GM10248 (cell line): ENCODE results near the gene ARHGAP33.
"Not testable (repeated sequence)": the region's sequence is repeated elsewhere in the genome, so short reads cannot be mapped to it uniquely, and the experiment has no call there.

ENCODE experiments used
- CTCF ChIA-PET: fragments of 300-600 bp; sonication (Branson Sonifier 250); formaldehyde crosslinking; extraction: SDS; loops from one replicate; lab custom pipeline; 2021; ENCODE audit warnings: antibody characterized with exemption; lab: Yijun Ruan, JAX
- POLR2A ChIA-PET: fragments of 350-650 bp; sonication (Branson Sonifier 250); formaldehyde crosslinking; extraction: SDS; loops from one replicate; lab custom pipeline; 2020; ENCODE audit warnings: antibody characterized with exemption; lab: Yijun Ruan, JAX
- DNase-seq: peaks from one replicate; pipeline ENCODE4 v3.0.0; 2012; ENCODE audit errors: extremely low spot score
- TF ChIP-seq, protein P1 (sequence below): IDR thresholded peaks from 2 replicates; pipeline ENCODE4 v1.5.1; 2012; ENCODE audit warnings: mild to moderate bottlenecking, low read depth; ENCODE audit errors: extremely low read depth, missing control alignments, control extremely low read depth

Gene ARHGAP33

GRCh38 chr19:35822579-35822978 is 47.2 kb downstream of the ARHGAP33 start:
- POLR2A ChIA-PET, result no interaction called here
- no peak for DNase-seq
- CTCF ChIA-PET, result no interaction called here
- TF ChIP-seq, protein P1, sequence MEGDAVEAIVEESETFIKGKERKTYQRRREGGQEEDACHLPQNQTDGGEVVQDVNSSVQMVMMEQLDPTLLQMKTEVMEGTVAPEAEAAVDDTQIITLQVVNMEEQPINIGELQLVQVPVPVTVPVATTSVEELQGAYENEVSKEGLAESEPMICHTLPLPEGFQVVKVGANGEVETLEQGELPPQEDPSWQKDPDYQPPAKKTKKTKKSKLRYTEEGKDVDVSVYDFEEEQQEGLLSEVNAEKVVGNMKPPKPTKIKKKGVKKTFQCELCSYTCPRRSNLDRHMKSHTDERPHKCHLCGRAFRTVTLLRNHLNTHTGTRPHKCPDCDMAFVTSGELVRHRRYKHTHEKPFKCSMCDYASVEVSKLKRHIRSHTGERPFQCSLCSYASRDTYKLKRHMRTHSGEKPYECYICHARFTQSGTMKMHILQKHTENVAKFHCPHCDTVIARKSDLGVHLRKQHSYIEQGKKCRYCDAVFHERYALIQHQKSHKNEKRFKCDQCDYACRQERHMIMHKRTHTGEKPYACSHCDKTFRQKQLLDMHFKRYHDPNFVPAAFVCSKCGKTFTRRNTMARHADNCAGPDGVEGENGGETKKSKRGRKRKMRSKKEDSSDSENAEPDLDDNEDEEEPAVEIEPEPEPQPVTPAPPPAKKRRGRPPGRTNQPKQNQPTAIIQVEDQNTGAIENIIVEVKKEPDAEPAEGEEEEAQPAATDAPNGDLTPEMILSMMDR, result no peak

- ChIA-PET POLR2A (no interaction called here), CTCF (no interaction called here)
- TF ChIP-seq, protein P1, result no peak
- no peak for DNase-seq
These were observed 48.8 kb downstream of the ARHGAP33 start for GRCh38 chr19:35824150-35824549.

GRCh38 chr19:35828692-35829301 is 53.4 kb downstream of the ARHGAP33 start:
- TF ChIP-seq, protein P1, result no peak
- POLR2A ChIA-PET, result no interaction called here
- peak; percentile 67 for DNase-seq
- CTCF ChIA-PET, result no interaction called here

- ChIA-PET CTCF (no interaction called here), POLR2A (no interaction called here)
- no peak for DNase-seq
- TF ChIP-seq, protein P1, result no peak
These were observed 55.6 kb downstream of the ARHGAP33 start for GRCh38 chr19:35830986-35831385.

GRCh38 chr19:35832054-35832453 is 56.7 kb downstream of the ARHGAP33 start:
- ChIA-PET CTCF (no interaction called here), POLR2A (interaction anchor here (0.7 kb wide), 1 partner anchor 777 kb away, joined by 3 read pairs; no protein-coding TSS in a partner anchor)
- TF ChIP-seq, protein P1, result no peak
- no peak for DNase-seq

GRCh38 chr19:35833972-35834371 is 58.6 kb downstream of the ARHGAP33 start:
- no peak for DNase-seq
- CTCF ChIA-PET, result no interaction called here
- TF ChIP-seq, protein P1, result no peak
- POLR2A ChIA-PET, result no interaction called here

- ChIA-PET CTCF (interaction anchor here (1.1 to 1.4 kb wide), 2 partner anchors 28 to 95 kb away, joined by 3 read pairs; no protein-coding TSS in a partner anchor), POLR2A (interaction anchor here (0.6 kb wide), 1 partner anchor 38 kb away, joined by 3 read pairs; no protein-coding TSS in a partner anchor)
- not testable (repeated sequence) for DNase-seq
These were observed 60.7 kb downstream of the ARHGAP33 start for GRCh38 chr19:35836096-35836495.
